Parathyroid adenoma (tissue), 2 donors: ENCODE data around the gene KCTD20.
A peak's percentile ranks its signal among the peaks of the same experiment; 100 is the strongest.
"Not testable (repeated sequence)": the region's sequence is repeated elsewhere in the genome, so short reads cannot be mapped to it uniquely, and the experiment has no call there.

Experiments used
- H2AFZ ChIP-seq: fragments of 300-600 bp; sonication (generic); one replicate; pipeline ENCODE4 v1.7.0; 2017; ENCODE audit warnings: antibody characterized with exemption, mild to moderate bottlenecking
- H3K27ac ChIP-seq: fragments of 300-600 bp; sonication (generic); one replicate; pipeline ENCODE4 v1.7.0; 2017
- H3K27me3 ChIP-seq: fragments of 300-600 bp; sonication (generic); one replicate; pipeline ENCODE4 v1.7.0; 2017; ENCODE audit warnings: low read length; ENCODE audit not compliant: control insufficient read depth, insufficient read depth
- H3K36me3 ChIP-seq: fragments of 300-600 bp; sonication (generic); one replicate; pipeline ENCODE4 v1.7.0; 2017; ENCODE audit warnings: low read length; ENCODE audit not compliant: control insufficient read depth, insufficient read depth
- H3K4me1 ChIP-seq: fragments of 300-600 bp; sonication (generic); one replicate; pipeline ENCODE4 v1.7.0; 2017; ENCODE audit warnings: control low read depth
- H3K4me2 ChIP-seq: fragments of 300-600 bp; sonication (generic); one replicate; pipeline ENCODE4 v1.7.0; 2017; ENCODE audit warnings: low read length
- H3K4me3 ChIP-seq: fragments of 300-600 bp; sonication (generic); one replicate; pipeline ENCODE4 v1.7.0; 2017; ENCODE audit warnings: low read depth, low read length
- H3K79me2 ChIP-seq: fragments of 300-600 bp; sonication (generic); one replicate; pipeline ENCODE4 v1.7.0; 2017; ENCODE audit warnings: control low read depth
- H3K9ac ChIP-seq: fragments of 300-600 bp; sonication (generic); one replicate; pipeline ENCODE4 v1.7.0; 2017; ENCODE audit warnings: mild to moderate bottlenecking
- H3K9me3 ChIP-seq: fragments of 300-600 bp; sonication (generic); one replicate; pipeline ENCODE4 v1.7.0; 2017; ENCODE audit warnings: low read length; ENCODE audit not compliant: control insufficient read depth
- CTCF ChIP-seq: fragments of 300-600 bp; sonication (generic); IDR thresholded peaks from one replicate; pipeline ENCODE4 v1.7.0; 2017; ENCODE audit warnings: antibody characterized with exemption, mild to moderate bottlenecking
- donor health status: primary hyperparathyroidism.

KCTD20 gene

GRCh38 chr6:36479256-36479655 is 36.5 kb downstream of the KCTD20 start:
- no peaks in the 10 kb centered on the region for H3K79me2 ChIP-seq
- H3K4me2 ChIP-seq, result no peak overlapping the region
- no peaks in the 10 kb centered on the region for H3K36me3 ChIP-seq
- no peak overlapping the region for H2AFZ ChIP-seq
- no peak overlapping the region for H3K27ac ChIP-seq
- no peaks in the 10 kb centered on the region for H3K27me3 ChIP-seq
- no peaks in the 10 kb centered on the region for H3K4me1 ChIP-seq
- no peak overlapping the region for H3K9ac ChIP-seq
- H3K9me3 ChIP-seq, result no peaks in the 10 kb centered on the region
- TF ChIP-seq CTCF, result no peak
- no peak overlapping the region for H3K4me3 ChIP-seq

- not testable (repeated sequence) for H3K27ac ChIP-seq, H3K36me3 ChIP-seq, H3K27me3 ChIP-seq, H3K9me3 ChIP-seq, H3K4me3 ChIP-seq, H3K79me2 ChIP-seq, H2AFZ ChIP-seq, H3K9ac ChIP-seq, H3K4me2 ChIP-seq, H3K4me1 ChIP-seq
Observed at GRCh38 chr6:36483326-36483725, 40.5 kb downstream of the KCTD20 start.

- no peak overlapping the region for H3K4me2 ChIP-seq
- no peak overlapping the region for H3K9ac ChIP-seq
- H3K27me3 ChIP-seq, result no peaks in the 10 kb centered on the region
- H3K4me3 ChIP-seq, result no peak overlapping the region
- H3K79me2 ChIP-seq, result no peaks in the 10 kb centered on the region
- H3K9me3 ChIP-seq, result no peaks in the 10 kb centered on the region
- no peak overlapping the region for H2AFZ ChIP-seq
- no peak for TF ChIP-seq CTCF
- no peak overlapping the region for H3K27ac ChIP-seq
- peaks cover 4% of the 10 kb centered on the region for H3K36me3 ChIP-seq
- peaks cover 8% of the 10 kb centered on the region for H3K4me1 ChIP-seq
Observed at GRCh38 chr6:36484736-36485135, 41.9 kb downstream of the KCTD20 start.

GRCh38 chr6:36487698-36488097 is 44.9 kb downstream of the KCTD20 start:
- Histone ChIP-seq H3K4me1 (peaks cover 8% of the 10 kb centered on the region), H3K27me3 (no peaks in the 10 kb centered on the region), H3K79me2 (no peaks in the 10 kb centered on the region), H2AFZ (no peak overlapping the region), H3K4me2 (no peak overlapping the region), H3K4me3 (no peak overlapping the region), H3K9me3 (no peaks in the 10 kb centered on the region), H3K27ac (no peak overlapping the region), H3K36me3 (peaks cover 4% of the 10 kb centered on the region), H3K9ac (no peak overlapping the region)
- TF ChIP-seq CTCF, result no peak

- H3K4me3 ChIP-seq, result no peak overlapping the region
- no peak overlapping the region for H3K9ac ChIP-seq
- H3K4me2 ChIP-seq, result peak overlapping the region; percentile 45
- H2AFZ ChIP-seq, result no peak overlapping the region
- H3K9me3 ChIP-seq, result no peaks in the 10 kb centered on the region
- no peak for TF ChIP-seq CTCF
- H3K27ac ChIP-seq, result no peak overlapping the region
- peaks cover 8% of the 10 kb centered on the region for H3K4me1 ChIP-seq
- H3K79me2 ChIP-seq, result no peaks in the 10 kb centered on the region
- H3K27me3 ChIP-seq, result no peaks in the 10 kb centered on the region
- peaks cover 4% of the 10 kb centered on the region for H3K36me3 ChIP-seq
Observed at GRCh38 chr6:36488221-36488620, 45.4 kb downstream of the KCTD20 start.
